ENCODE data around the gene CXorf49. TPM values are rescaled to one million over a fixed set of nuclear protein-coding genes. Genes with fewer than 3 reads are reported as not detected.
A peak's percentile ranks its signal among the peaks of the same experiment; 100 is the strongest.
"Not testable (repeated sequence)": the region's sequence is repeated elsewhere in the genome, so short reads cannot be mapped to it uniquely, and the experiment has no call there.

The CXorf49 gene
- total RNA-seq, 1 experiment from 2014 or later = 0.76 TPM

- intact Hi-C loops (cut with micrococcal nuclease; ENCODE audit: unreplicated experiment) = no loop called here
- no TSS peak for BruUV-seq (replicated peaks)
- Mint-ChIP-seq H3K4me3 (ENCODE audit: low read depth, unreplicated experiment) (no peak overlapping the region), H3K4me1 (ENCODE audit: low read depth, unreplicated experiment) (no peaks in the 10 kb centered on the region), H3K27me3 (ENCODE audit: unreplicated experiment) (no peaks in the 10 kb centered on the region), H3K36me3 (ENCODE audit: insufficient read depth, unreplicated experiment) (no peaks in the 10 kb centered on the region), H3K9me3 (ENCODE audit: low read depth, unreplicated experiment) (no peaks in the 10 kb centered on the region), H3K27ac (ENCODE audit: unreplicated experiment) (no peak overlapping the region)
- CTCF ChIA-PET = no interaction called here
- TF ChIP-seq CTCF (IDR thresholded peaks at IDR 0.05; ENCODE audit: unreplicated experiment) = no peak
- DNase-seq = no peak
These were observed 46.9 kb downstream of the CXorf49 start for GRCh38 chrX:71671043-71671780.

GRCh38 chrX:71669947-71670346 lies 48.1 kb downstream of the CXorf49 start:
- H3K9me3 Mint-ChIP-seq (ENCODE audit: low read depth, unreplicated experiment); H3K27ac Mint-ChIP-seq (ENCODE audit: unreplicated experiment); H3K27me3 Mint-ChIP-seq (ENCODE audit: unreplicated experiment); H3K4me1 Mint-ChIP-seq (ENCODE audit: low read depth, unreplicated experiment); intact Hi-C loops (cut with micrococcal nuclease; ENCODE audit: unreplicated experiment); H3K4me3 Mint-ChIP-seq (ENCODE audit: low read depth, unreplicated experiment); BruUV-seq (replicated peaks); H3K36me3 Mint-ChIP-seq (ENCODE audit: insufficient read depth, unreplicated experiment): not testable (repeated sequence)
- CTCF ChIA-PET = interaction anchor here (0.6 kb wide), 1 partner anchor 240 kb away, joined by 3 read pairs; no protein-coding TSS in a partner anchor
- peak; percentile 14 for DNase-seq

- Mint-ChIP-seq H3K4me3 (ENCODE audit: low read depth, unreplicated experiment) (no peak overlapping the region), H3K27me3 (ENCODE audit: unreplicated experiment) (no peaks in the 10 kb centered on the region), H3K9me3 (ENCODE audit: low read depth, unreplicated experiment) (no peaks in the 10 kb centered on the region), H3K27ac (ENCODE audit: unreplicated experiment) (no peak overlapping the region), H3K36me3 (ENCODE audit: insufficient read depth, unreplicated experiment) (no peaks in the 10 kb centered on the region), H3K4me1 (ENCODE audit: low read depth, unreplicated experiment) (no peaks in the 10 kb centered on the region)
- DNase-seq = no peak
- intact Hi-C loops (cut with micrococcal nuclease; ENCODE audit: unreplicated experiment) = no loop called here
- no TSS peak for BruUV-seq (replicated peaks)
- TF ChIP-seq CTCF (IDR thresholded peaks at IDR 0.05; ENCODE audit: unreplicated experiment) = no peak
- CTCF ChIA-PET = interaction anchor here (0.6 kb wide), 1 partner anchor 241 kb away, joined by 3 read pairs; no protein-coding TSS in a partner anchor
These were observed 48.6 kb downstream of the CXorf49 start for GRCh38 chrX:71669492-71669891.

GRCh38 chrX:71668248-71668595 lies 49.9 kb downstream of the CXorf49 start:
- DNase-seq = no peak

More at GRCh38 chrX:71668248-71668595, 49.9 kb downstream of the CXorf49 start:
- no peaks in the 10 kb centered on the region for H3K27me3 Mint-ChIP-seq (ENCODE audit: unreplicated experiment)
- H3K4me3 Mint-ChIP-seq (ENCODE audit: low read depth, unreplicated experiment) = no peak overlapping the region
- no peak overlapping the region for H3K27ac Mint-ChIP-seq (ENCODE audit: unreplicated experiment)
- no peaks in the 10 kb centered on the region for H3K9me3 Mint-ChIP-seq (ENCODE audit: low read depth, unreplicated experiment)
- no peak for TF ChIP-seq CTCF (IDR thresholded peaks at IDR 0.05; ENCODE audit: unreplicated experiment)
- CTCF ChIA-PET = no interaction called here
- H3K4me1 Mint-ChIP-seq (ENCODE audit: low read depth, unreplicated experiment) = no peaks in the 10 kb centered on the region
- intact Hi-C loops (cut with micrococcal nuclease; ENCODE audit: unreplicated experiment) = no loop called here
- H3K36me3 Mint-ChIP-seq (ENCODE audit: insufficient read depth, unreplicated experiment) = no peaks in the 10 kb centered on the region
- BruUV-seq (replicated peaks) = no TSS peak
